GM18909 (cell line): ENCODE data around the gene NEK6.

Experiments
- ATAC-seq: cut with Tn5 transposase; IDR thresholded peaks from one replicate; pipeline ENCODE4 v1.9.1; 2021; ENCODE audit warnings: mild to moderate bottlenecking; ENCODE audit not compliant: unreplicated experiment, poor library complexity

The NEK6 gene

DNA sequence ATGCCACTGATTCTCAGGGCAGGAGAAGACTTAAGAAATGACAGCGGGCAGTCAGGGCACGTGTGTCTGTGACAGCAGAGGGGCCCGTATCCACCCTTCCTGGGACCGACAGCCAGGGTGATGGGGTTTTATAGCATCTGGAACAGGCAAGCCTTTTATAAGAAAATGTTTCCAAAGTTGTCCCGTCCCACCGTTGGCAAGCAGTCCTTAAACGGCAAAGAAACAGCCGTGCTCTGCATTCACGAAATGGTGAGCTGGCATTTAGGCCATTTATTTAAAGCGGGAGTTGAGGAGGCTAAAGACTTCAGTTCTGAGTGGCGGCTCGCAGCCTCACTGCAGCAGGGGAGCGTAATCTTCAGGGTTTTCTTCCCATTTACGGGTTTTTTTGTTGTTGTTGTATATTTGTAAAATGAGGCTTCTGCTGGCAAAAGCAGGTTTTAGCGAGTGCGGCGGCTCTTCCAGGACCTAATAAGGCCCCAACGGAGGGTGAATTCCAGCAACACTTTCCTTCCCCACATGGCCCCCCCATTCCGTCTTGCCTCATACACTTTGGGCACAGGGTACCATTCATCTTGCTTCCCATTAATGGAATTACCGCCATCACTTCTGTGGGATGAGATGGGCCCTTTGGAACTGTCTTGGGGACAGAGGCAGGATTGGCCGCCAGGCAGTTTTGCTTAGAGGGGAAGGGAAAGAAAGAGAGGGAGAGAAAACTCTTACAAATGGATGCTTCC, 15.8 kb downstream of the NEK6 start:
- ATAC-seq: no peak

DNA sequence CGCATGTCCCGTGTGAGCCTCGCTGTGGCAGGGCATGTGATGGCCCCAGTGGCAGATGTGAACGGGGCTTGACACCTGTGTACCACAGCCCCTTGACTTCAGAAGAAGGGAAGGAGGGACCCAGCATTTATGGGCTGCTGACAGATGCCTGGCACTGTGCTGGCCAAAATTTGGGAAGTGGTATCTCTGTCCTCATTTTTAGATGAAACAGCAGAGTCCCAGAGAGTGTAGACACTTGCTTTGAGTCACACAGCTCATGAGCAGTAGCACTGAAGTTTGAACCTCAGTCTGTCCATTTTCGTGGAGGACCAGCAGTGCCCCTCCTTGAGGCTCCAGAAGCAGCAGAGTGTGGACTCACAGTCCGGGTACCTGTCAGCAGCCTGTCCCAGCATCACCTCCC, 16.5 kb downstream of the NEK6 start:
- no peak for ATAC-seq

DNA sequence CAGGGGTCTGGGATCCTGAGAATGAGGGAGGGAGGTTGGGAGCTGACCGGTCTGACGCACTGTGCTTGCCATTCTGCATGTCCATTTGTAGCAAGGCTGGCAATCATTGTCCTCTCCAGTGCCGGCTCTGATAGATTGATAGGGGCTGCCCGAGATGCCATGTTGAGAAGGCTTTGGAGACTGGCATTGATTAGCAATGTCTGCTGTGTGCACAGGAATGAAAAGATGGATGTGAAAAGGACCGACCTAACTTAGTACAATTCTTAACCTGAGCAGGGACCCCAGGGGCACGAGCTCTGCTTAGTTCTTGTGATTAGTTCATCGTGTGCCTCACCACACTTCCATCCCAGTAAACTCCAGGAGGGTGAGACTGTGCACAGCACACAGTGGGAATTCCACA, 17.0 kb downstream of the NEK6 start:
- ATAC-seq: no peak

DNA sequence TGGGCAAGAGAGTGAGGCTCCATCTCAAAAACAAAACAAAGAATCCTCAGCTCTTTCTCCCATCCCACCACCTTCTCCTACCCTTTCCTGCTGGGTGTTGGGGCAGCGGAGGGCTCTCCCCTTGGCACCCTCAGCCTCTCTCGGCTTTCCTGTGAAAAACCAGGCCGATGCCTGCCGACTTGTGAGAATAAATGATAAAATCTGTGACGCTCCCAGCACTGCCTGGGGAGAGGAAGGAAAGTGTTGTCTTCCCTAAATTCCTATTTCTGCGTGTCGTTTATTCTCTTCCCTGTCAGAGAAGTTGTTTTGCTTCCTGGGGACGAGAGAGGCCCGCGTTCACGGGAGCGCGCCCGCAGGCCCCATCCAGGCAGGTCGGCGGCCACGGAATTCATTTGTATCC, 19.7 kb downstream of the NEK6 start:
- ATAC-seq: no peak

DNA sequence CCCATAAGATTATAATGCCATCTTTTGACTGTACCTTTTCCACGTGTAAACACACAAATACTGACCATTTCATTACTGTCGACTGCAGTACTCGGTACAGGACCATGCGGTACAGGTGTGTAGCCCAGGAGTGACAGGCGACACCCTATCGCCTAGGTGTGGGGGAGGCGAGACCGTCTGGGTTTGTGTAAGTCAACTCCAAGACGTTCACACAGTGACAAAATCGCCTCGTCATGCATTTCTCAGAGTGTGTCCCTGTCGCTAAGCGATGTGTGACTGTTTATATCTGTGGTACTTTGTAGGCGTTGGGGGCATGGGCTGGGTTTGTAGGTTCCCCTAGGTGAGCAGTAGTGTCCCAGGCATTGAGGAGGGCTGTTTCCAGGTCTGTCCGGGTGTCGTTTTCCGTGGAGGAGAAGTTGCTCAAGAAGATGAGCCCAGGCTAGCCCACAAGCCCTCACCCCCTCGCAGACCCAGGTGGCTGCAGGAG, 20.3 kb downstream of the NEK6 start:
- no peak for ATAC-seq

DNA sequence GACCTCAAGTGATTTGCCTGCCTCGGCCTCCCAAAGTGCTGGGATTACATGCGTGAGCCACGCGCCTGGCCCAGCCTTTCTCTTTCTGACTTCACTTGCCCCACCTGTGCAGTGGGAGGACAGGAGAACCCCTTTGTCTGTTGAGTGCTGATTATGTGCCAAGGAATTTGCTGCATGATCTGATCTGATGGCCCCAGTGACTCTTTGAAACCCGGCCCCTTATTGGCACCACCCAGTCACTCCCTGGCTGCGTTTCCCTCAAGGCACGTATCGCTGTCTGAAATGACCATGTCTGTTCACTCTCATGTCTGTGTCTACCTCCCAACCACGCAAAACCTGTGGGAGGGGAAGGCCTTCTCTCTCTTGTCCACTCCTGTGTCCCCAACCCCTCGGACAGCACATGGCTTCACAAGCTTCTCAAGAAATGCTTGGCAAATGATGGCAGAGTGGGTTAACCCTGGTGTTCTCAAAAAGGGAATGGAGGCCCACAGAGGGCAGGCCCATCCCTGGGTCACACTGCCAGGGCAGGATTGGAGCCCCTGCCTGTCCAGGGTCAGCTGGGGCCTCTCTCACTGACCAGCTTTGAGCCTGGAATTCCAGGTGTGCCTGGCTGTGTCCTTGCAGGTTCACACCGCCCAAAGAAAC, 21.9 kb downstream of the NEK6 start:
- ATAC-seq: no peak

DNA sequence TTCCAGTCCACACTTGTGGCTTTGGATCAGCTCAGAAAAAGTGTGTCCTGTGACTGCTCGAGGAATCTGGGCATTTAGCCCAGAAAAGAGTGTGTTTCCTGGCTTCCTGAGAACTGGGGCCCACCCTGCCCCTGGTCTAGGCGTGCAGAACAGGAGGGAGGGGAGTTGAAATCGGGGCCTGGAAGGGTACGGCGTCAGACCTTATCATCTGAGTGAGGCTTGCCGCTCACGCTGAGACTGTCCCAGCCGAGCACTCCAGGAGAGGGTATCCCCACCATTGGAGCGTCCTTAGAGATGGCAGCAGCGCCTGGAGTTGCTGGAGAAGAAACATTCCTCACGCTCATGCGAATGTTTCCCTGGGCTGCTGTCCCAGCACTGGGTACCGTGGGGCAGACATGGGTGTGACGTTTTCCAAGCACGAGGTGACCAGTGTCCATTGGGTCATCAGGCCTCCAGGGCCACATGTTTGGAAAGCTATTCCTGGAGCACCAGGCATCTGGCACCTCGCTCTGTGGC, 22.5 kb downstream of the NEK6 start:
- no peak for ATAC-seq

DNA sequence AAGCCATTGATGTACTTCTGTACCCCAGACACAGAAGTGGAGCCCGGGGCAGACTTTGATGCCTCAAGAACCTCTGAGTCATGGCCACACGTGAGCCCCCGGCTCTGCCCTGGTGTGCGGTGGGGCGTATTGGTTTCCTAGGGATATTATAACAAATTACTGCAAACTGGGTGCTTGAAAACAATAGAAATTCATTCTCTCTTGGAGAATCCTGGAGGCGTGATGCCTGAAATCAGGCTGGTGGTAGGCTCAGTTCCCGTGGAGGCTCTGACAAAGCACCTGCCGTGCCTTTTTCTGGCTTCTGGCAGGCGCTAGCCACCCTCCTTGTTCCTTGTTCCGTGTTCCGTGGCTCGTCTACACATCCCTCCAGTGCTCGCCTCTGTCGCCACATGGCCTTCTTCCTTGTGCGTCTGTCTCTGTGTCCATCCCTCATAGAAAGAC, 24.2 kb downstream of the NEK6 start:
- ATAC-seq: no peak

DNA sequence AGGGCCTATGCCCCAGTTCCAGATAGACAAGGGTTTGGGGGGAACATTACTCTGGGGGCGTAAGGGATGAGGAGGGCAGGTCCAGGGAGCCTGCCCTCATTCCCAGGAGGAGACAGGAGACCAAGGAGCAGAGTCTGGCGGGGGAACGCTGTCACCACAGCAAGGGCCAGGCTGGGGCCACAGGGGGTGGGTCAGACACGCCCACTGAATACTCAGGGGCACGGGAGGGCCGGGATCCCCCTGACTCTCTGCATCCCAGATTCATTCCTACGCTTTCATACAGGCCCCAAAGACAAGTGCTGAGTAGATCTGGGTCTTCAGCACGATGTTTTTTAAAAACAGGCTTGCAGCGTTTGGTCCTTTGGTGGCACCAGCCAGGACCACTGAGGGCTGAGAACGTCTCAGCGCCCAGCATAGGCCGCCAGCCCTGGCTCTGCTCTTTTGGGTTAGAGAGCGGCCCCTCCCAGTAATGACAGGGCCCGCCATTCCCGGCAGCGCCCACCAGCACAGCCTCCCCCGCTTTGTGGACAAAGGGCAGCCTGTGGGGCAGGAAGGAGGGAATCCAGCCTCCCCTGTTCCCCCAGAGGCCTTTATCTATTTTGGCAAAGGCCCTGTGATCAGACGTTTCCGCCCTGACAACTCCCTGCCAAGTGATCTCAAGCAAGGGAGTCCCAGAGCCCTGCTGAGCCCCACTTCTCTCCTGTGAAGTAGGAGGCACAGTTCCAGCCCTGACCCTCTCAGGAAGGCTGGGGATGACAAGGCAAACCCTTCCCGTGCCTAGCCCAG, 24.9 kb downstream of the NEK6 start:
- no peak for ATAC-seq

DNA sequence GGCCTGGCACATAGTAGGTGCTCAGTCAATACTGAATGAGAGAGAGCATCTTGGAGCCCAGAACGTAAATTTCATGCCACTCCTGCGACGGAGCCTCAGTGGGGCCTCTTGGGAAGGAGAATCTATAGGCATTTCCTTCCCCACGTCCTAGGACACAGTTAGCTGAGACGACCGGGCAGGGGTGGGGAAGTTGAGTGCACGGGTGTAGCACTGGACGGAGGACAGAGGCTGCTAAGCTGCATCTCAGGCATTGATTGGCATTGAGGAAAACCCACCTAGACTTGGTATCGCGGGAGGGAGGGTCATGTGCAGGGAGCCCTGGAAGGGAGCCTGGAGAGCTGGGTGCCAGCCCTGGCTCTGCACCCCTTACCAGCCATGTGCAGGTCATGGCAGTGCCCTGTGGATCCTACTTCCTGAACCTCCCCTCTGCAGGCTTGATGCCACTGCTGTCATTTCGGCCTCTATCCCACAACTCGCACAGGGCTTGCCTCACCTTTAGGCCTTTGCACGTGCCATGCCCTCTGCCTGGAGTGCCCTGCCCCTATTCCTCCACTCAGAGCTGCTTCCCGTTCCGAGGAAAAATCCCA, 25.6 kb downstream of the NEK6 start:
- ATAC-seq: no peak

DNA sequence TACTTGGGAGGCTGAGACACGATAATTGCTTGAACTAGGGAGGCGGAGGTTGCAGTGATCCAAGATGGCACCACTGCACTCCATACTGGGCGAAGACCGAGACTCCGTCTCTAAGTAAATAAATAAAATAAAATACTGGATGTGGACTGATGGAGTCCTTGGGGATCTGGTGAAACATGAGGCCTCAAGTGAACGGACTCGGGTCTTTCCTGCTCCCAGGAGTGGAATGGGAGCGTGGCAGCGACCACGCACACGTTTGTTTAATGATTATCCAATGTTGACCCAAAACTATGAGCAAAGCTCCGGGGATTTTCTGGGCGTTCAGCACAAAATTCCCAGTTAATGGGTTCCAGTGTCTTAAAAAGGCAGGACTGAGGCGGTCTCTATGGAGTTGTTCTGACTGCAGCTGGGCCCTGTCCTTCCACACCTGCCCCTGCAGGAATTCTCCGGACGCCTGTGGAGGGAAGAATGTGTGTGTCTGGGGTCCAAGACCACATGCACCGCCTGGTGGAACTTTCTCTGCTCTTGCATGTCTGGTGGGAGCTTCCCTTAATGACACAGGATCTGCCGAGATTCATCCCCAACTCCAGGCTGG, 26.6 kb downstream of the NEK6 start:
- no peak for ATAC-seq

DNA sequence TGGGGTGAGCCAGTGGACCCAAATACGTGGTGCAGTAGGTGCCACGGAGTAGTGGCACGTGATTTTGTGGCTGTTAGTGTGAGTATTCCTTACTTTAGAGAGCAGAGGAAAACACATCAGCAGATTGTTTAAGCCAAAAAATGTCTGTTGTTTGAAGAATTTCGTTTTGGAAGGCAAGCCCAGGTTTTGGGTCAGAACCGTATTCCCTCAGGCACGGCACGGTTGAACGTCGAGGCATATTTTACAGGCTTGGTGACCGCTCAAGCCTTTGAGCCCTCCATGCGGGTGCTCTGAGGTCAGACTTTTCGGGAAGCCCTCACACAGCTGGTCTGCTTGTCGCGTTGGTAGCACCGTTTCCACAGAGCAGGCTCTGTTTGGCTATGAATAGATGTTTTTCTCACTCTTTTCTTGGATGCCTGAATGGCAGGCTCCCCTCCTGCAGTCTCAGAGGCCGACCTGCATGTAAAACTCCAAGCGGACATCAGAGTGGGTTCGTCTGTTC, 27.2 kb downstream of the NEK6 start:
- no peak for ATAC-seq

DNA sequence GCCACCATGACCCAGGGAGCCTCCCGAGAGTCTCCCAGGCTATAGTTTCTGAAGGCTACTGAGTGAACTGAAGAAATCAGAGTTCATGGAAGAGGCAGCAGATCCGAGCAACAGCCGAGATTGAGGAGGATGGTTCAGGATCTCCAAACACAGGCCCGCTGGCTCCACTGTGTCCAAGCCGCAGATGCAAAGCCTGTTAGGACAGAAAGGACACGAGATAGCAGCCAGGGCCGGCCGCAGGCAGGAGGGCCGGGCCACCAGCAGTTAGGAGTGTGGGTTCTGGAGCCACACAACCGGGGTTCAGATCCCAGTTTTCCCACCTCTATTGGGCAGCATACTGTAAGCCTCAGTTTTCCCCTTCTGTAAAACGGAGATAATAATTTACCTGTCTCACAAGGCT, 27.7 kb downstream of the NEK6 start:
- ATAC-seq: no peak

DNA sequence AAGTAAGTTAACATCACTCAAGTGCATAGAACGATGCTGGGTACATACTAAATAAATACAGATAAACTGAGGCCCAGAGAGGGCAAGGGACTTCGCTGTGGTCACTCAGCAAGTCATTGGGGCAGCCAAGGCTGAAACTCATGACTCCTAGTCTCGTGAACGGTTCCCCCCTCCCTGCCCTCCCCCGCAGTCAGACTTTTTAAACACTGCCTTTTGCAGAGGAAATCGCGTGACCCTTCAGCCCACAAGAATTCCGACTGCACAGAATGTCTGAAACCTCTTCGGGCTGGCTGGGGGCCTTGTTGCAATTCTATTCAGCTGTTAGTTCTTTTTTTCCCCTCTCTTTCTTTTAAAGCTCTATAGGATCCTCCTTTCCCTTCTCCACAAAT, 28.1 kb downstream of the NEK6 start:
- ATAC-seq: peak; percentile 42

DNA sequence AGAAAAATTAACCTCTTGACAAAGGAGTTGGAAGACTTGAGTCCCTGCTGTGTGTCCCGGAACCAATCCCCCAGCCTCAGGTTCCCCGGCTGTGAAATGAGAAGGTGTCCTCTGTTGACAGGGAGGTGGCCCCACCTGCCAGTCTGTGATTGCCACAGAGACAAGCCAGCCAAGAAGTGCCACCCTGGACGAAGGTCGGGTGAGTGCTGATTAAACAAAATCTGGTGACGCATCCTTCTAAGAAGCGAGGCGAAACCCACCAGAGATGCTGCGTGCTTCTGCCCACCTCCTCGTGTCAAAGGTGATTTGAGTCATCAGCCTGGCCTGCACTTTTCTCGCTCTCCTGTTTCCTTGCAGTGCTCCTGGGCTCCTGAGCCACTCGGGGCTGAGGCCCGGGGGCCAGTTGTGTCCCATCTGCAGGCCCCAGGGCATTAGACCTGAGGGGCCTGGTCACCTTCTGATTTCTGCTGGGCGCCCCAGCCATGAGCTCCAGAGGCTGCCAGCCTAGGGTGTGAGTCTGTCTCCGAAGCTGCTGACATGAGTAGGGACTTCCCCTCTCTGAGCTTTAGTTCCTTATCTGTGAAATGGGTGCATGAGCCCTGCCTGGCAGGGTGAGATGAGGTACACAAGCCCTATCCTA, 28.7 kb downstream of the NEK6 start:
- ATAC-seq: peak; percentile 57

DNA sequence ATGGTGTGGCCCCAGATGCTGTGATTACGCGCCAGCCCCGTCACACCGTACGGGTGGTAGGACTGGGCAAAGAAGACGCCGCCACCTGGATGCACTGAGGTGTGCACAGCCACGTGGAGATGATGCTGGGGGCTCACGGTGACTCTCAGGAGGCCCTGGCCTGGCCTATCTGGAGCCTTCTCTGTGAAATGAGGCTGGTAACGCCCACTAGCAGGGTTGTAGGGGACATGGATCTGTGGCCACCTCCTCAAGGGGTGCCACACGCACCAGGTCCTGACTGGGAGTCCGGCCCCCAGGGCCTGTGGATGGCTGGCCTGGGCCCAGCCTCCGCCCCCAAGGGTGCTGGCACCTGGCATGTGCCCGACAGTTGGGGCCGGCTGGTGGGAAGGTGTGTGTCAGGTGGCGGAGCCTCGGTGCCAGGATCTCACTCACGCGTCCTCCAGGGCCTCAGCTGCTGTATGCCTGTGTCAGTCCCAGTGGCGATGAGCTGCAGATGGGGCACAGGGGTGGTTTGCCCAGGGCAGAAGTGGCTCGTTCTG, 32.4 kb downstream of the NEK6 start:
- no peak for ATAC-seq

DNA sequence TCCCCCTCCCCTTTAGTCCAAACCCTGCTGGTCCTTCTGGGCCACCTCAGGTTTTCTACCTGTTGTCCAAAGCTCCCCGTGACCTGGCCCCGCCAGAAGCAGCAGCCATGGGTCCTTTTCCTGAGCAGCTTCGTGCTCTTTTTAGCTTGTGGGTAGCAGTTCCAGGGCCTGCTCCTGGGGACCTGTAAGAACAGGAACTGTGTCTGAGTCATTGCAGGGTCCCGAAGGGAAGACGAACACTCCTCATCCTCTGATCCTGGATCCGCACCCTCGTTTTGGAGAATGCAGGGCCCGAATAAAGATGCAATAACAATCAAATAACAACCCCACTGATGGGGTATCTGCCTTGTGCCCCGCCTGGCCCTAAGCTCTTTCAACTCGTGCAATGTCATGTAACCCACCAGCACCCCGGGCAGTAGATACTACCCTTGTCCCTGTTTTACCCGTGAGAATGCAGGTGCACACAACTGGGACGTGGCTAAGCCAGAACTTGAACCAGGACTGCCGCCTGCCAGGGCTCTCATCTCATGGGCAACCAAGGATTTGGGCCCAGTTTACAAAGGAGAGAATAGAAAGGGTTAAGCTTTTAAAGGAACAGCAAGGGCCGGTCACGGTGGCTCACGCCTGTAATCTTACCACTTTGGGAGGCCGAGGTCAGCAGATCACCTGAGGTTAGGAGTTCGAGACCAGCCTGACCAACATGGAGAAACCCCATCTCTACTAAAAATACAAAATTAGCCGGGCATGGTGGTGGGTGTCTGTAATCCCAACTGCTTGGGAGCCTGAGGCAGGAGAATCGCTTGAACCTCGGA, 33.2 kb downstream of the NEK6 start:
- no peak for ATAC-seq

DNA sequence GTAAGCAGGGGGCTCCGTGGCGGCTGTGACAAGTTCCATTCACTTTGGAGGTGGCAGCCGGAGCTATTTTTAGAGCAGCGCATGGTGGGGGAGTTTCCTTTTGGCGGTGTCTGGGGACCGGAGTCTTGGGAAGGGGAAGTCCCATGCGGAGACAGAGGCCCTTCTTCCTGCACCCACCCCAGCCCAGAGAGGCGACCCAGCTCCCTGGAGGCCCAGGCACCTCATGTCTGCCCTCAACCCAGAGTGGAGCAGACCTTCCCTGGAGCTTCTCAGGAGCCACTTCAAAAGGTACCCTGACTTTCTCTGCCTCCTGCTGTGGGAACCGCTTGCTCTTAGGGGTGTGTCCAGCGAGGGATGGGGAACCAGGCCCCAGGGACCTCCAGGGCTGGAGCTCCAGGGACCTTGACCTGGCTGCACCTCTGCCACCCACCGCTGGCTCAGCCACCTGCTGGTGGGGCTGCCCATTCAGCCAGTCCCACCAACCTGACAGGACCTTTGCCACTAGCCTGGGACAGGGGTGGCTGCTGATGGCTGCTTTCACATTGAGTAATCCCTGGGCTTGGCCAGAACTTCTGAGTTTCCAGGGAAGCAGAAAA, 34.1 kb downstream of the NEK6 start:
- ATAC-seq: peak; percentile 47
